ENCODE results near the gene CYTH4. TPM values are rescaled to one million over a fixed set of nuclear protein-coding genes. Genes with fewer than 3 reads are reported as not detected.

The CYTH4 gene
- total RNA-seq, 1 experiment from 2014 or later: 0.15 TPM

- TF ChIP-seq CTCF (IDR thresholded peaks at IDR 0.05) (no peak), ZNF281 (CRISPR knock-in tag; IDR thresholded peaks at IDR 0.05) (no peak), SMAD3 (CRISPR knock-in tag; IDR thresholded peaks at IDR 0.05; ENCODE audit: borderline replicate concordance) (no peak), ZNF512 (CRISPR knock-in tag; IDR thresholded peaks at IDR 0.05; ENCODE audit: borderline replicate concordance) (no peak)
Observed at GRCh38 chr22:37235897-37236607, 46.3 kb upstream of the CYTH4 start (continued).

DNA sequence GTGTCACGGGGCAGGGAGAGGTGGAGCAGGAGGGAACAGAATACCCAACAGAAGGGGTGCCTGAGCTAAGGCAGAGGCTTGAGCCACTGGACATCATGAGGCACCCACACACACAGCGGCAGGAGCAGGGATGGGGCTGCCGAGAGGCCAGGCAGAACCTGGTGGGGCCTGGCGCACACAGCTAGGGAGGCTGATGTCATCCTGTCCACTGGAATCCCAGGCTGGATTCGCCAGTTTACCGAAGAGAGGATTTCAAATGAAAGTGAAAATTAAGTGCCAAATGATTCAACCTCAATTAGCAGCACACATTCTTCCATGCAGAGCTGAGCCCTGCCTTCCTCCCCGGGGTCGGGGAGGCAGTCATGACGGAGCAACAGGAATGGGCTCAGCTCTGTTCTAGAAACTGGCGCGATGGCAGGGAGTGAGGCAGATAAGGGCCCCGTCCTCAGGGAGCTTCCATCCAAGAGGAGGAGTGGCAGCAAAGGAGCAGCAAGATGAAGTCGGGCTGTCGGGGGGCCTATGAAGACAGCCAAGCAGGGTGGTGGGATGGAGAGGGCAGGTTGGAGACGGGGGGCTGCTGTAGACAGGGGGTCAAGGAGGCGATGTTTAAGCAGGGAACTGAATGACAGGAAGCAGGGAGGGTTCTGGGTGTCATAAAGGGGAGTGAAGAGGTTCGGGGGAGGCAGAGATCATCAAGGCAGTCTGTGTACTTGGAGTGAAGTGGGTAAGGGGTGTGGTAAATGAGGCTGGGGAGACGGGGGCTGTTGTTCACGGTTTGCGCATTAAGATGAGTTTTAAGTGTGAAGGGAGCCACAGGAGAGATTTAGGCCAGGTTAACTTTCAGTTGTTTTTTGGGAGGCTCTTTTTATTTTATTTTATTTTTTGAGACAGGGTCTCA is 44.7 kb upstream of the CYTH4 start:
- no peaks in the 10 kb centered on the region for H3K9me3 Mint-ChIP-seq
- ChIA-PET CTCF (interaction anchor here (0.5 to 3.5 kb wide), 9 partner anchors 8 to 370 kb away, joined by 3 to 25 read pairs (median 5); no protein-coding TSS in a partner anchor), POLR2A (no interaction called here)
- H3K27me3 Mint-ChIP-seq (ENCODE audit: low read depth): peaks cover 2% of the 10 kb centered on the region
- H3K27ac Mint-ChIP-seq: no peak overlapping the region
- ATAC-seq: no peak
- H3K36me3 Mint-ChIP-seq: no peaks in the 10 kb centered on the region
- H3K4me1 Mint-ChIP-seq: peaks cover 16% of the 10 kb centered on the region
- no peak overlapping the region for H3K4me3 Mint-ChIP-seq
- DNase-seq (ENCODE audit: low spot score): no peak
- TF ChIP-seq SMAD3 (CRISPR knock-in tag; IDR thresholded peaks at IDR 0.05; ENCODE audit: borderline replicate concordance) (no peak), E2F4 (CRISPR knock-in tag; IDR thresholded peaks at IDR 0.05; ENCODE audit: borderline replicate concordance, low read depth) (no peak), OVOL2 (CRISPR knock-in tag; IDR thresholded peaks at IDR 0.05; ENCODE audit: borderline replicate concordance) (no peak), ELF4 (CRISPR knock-in tag; IDR thresholded peaks at IDR 0.05; ENCODE audit: low read depth) (no peak), ATF2 (CRISPR knock-in tag; IDR thresholded peaks at IDR 0.05; ENCODE audit: borderline replicate concordance, low read depth) (no peak), TEAD1 (CRISPR knock-in tag; IDR thresholded peaks at IDR 0.05) (no peak)
- TF ChIP-seq, protein P1, sequence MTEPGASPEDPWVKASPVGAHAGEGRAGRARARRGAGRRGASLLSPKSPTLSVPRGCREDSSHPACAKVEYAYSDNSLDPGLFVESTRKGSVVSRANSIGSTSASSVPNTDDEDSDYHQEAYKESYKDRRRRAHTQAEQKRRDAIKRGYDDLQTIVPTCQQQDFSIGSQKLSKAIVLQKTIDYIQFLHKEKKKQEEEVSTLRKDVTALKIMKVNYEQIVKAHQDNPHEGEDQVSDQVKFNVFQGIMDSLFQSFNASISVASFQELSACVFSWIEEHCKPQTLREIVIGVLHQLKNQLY (CRISPR knock-in tag; IDR thresholded peaks at IDR 0.05): no peak
- TF ChIP-seq, protein P2, sequence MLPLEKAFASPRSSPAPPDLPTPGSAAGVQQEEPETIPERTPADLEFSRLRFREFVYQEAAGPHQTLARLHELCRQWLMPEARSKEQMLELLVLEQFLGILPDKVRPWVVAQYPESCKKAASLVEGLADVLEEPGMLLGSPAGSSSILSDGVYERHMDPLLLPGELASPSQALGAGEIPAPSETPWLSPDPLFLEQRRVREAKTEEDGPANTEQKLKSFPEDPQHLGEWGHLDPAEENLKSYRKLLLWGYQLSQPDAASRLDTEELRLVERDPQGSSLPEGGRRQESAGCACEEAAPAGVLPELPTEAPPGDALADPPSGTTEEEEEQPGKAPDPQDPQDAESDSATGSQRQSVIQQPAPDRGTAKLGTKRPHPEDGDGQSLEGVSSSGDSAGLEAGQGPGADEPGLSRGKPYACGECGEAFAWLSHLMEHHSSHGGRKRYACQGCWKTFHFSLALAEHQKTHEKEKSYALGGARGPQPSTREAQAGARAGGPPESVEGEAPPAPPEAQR (CRISPR knock-in tag; IDR thresholded peaks at IDR 0.05): no peak
- TF ChIP-seq, protein P3, sequence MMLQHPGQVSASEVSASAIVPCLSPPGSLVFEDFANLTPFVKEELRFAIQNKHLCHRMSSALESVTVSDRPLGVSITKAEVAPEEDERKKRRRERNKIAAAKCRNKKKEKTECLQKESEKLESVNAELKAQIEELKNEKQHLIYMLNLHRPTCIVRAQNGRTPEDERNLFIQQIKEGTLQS (CRISPR knock-in tag; conservative IDR thresholded peaks at IDR 0.05): no peak
